RWPE2 (cell line): ENCODE data around the gene SYNJ2.
A peak's percentile ranks its signal among the peaks of the same experiment; 100 is the strongest.

Experiments used
- ATAC-seq: fragments of 200-7000 bp; cut with Tn5 transposase; 3 replicates; pipeline ENCODE4 v1.9.1; 2021; ENCODE audit warnings: low read depth
- DNase-seq: peaks from one replicate; pipeline ENCODE4 v3.0.0-alpha.2; 2020; ENCODE audit warnings: low spot score
- H3K27ac ChIP-seq: fragments of 450-650 bp; 2 replicates; pipeline ENCODE4 v1.5.1; 2017; ENCODE audit warnings: mild to moderate bottlenecking; ENCODE audit not compliant: poor library complexity, severe bottlenecking
- H3K27me3 ChIP-seq: fragments of 250-450 bp; sonication (Bioruptor Pico); 2 replicates; pipeline ENCODE4 v1.5.1; 2021; ENCODE audit warnings: mild to moderate bottlenecking, moderate library complexity; ENCODE audit not compliant: insufficient read depth, poor library complexity, severe bottlenecking
- H3K36me3 ChIP-seq: fragments of 250-450 bp; sonication (Bioruptor Pico); 2 replicates; pipeline ENCODE4 v1.5.1; 2020; ENCODE audit warnings: low read depth, mild to moderate bottlenecking, moderate library complexity
- H3K4me1 ChIP-seq: fragments of 250-450 bp; sonication (Bioruptor Pico); 2 replicates; pipeline ENCODE4 v1.5.1; 2021; ENCODE audit warnings: mild to moderate bottlenecking, moderate library complexity; ENCODE audit not compliant: insufficient read depth, poor library complexity, severe bottlenecking
- H3K4me3 ChIP-seq: fragments of 250-450 bp; sonication (Bioruptor Pico); 2 replicates; pipeline ENCODE4 v1.5.1; 2021; ENCODE audit warnings: mild to moderate bottlenecking, moderate library complexity; ENCODE audit not compliant: severe bottlenecking
- H3K9me3 ChIP-seq: fragments of 250-450 bp; sonication (Bioruptor Pico); 2 replicates; pipeline ENCODE4 v1.5.1; 2021; ENCODE audit warnings: mild to moderate bottlenecking, moderate library complexity; ENCODE audit not compliant: severe bottlenecking
- CTCF ChIP-seq: fragments of 450-650 bp; IDR thresholded peaks from one replicate; pipeline ENCODE4 v1.5.1; 2017; ENCODE audit warnings: mild to moderate bottlenecking, moderate library complexity; ENCODE audit not compliant: poor library complexity, severe bottlenecking

SYNJ2 gene

DNA sequence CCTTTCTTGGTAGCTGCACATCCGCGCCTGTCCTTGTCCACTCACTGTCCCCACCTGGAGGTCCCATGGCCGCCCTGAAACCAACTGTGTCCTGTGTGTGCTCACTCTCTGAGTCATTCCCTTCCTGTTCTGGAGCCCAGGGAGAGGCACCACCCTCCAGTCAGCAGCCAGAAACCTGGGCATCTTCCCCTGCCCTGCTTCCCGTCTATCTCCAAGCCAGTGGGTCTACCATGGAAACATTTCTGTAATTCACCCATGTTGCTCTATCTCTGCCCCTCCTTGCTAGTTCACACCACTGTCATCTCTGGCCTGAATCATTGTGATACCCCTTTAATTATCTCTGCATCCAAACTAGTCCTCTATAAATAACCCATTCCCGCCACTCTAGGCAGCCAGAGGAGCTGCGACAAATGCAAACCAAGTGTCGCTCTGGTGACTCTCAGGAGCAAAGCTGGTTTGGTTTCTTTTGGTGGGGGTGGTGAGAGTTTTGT is 28.8 kb upstream of the SYNJ2 start:
- ATAC-seq, result 0 out of 3 replicates have a peak, but pooled peaks have one; percentile 26
- DNase-seq, result no peak

DNA sequence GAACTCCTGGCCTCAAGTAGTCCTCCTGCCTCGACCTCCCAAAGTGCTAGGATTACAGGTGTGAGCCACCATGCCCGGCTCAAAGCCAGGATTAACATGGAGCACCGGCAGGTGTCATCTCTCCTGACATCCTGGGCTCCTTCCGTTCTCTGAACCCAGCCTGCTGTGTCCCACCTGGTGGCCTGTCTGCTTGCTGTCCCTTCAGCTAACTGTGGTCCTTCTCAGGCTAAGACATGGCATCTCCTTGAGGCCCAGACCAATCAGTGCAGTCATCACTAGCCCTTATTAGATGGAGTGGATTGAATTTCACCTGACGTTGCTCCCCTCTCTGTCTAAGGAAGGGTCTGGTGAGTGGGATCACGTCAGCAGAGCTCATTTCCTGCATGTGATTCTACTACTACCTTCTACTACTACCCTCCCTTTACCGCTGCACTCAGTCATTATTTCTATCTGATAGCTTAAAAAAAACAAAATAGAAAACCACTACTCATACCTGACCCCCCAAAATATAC is 28.0 kb upstream of the SYNJ2 start:
- Histone ChIP-seq H3K9me3 (peaks cover 11% of the 10 kb centered on the region), H3K27ac (no peak overlapping the region), H3K36me3 (no peaks in the 10 kb centered on the region), H3K27me3 (no peaks in the 10 kb centered on the region), H3K4me1 (no peaks in the 10 kb centered on the region), H3K4me3 (no peak overlapping the region)
- DNase-seq (no peak), ATAC-seq (peak; percentile 7; the same call in 1 of the 3 replicates)
- no peak for TF ChIP-seq CTCF

More for the DNA sequence above, 28.8 kb upstream of the SYNJ2 start:
- Histone ChIP-seq H3K9me3 (peaks cover 8% of the 10 kb centered on the region), H3K27me3 (no peaks in the 10 kb centered on the region), H3K4me1 (no peaks in the 10 kb centered on the region), H3K36me3 (no peaks in the 10 kb centered on the region), H3K27ac (no peak overlapping the region), H3K4me3 (no peak overlapping the region)
- TF ChIP-seq CTCF, result no peak

GRCh38 chr6:157954150-157955117 is 27.2 kb upstream of the SYNJ2 start:
- no peak for DNase-seq
- no peak overlapping the region for H3K27ac ChIP-seq
- ATAC-seq, result peak; percentile 68

GRCh38 chr6:157955675-157956074 is 26.0 kb upstream of the SYNJ2 start:
- no peak for ATAC-seq
- Histone ChIP-seq H3K4me1 (no peaks in the 10 kb centered on the region), H3K27ac (no peak overlapping the region), H3K27me3 (no peaks in the 10 kb centered on the region), H3K36me3 (no peaks in the 10 kb centered on the region), H3K4me3 (no peak overlapping the region), H3K9me3 (peaks cover 10% of the 10 kb centered on the region)
- no peak for DNase-seq
- TF ChIP-seq CTCF, result no peak

More at GRCh38 chr6:157954150-157955117, 27.2 kb upstream of the SYNJ2 start:
- H3K4me3 ChIP-seq, result no peak overlapping the region
- H3K27me3 ChIP-seq, result no peaks in the 10 kb centered on the region
- no peaks in the 10 kb centered on the region for H3K4me1 ChIP-seq
- no peaks in the 10 kb centered on the region for H3K36me3 ChIP-seq
- no peak for TF ChIP-seq CTCF
- peaks cover 15% of the 10 kb centered on the region for H3K9me3 ChIP-seq
